Left lobe of liver (tissue), 1 donor: ENCODE results near the gene NEAT1. TPM values are rescaled to one million over a fixed set of nuclear protein-coding genes. Genes with fewer than 3 reads are reported as not detected.

Source experiments
- total RNA-seq: library from RNA; stranded (reverse); gene quantifications from one replicate; pipeline ENCODE4 v1.2.1, GENCODE V29; 2021
- donor health status: DM: no; HTN: yes; CAD: no.

NEAT1 gene
- total RNA-seq, 1 donor from 2014 or later, result 766 TPM

Other genes with a start within 250 kb of the NEAT1 start
- gene CAPN1, start 240.9 kb upstream of the NEAT1 start, total RNA-seq, result 81.0 TPM
- gene POLA2, start 160.8 kb upstream of the NEAT1 start, total RNA-seq, result 3.3 TPM
- gene CDC42EP2, start 107.9 kb upstream of the NEAT1 start, total RNA-seq, result 3.5 TPM
- gene DPF2, start 88.9 kb upstream of the NEAT1 start, total RNA-seq, result 18.7 TPM
- 0.43 TPM for gene TIGD3, start 68.0 kb upstream of the NEAT1 start, total RNA-seq
- 14.5 TPM for gene SLC25A45, start 40.2 kb upstream of the NEAT1 start, total RNA-seq
- 9.3 TPM for gene FRMD8, start 36.2 kb upstream of the NEAT1 start, total RNA-seq
- 2,761 TPM for gene MALAT1, start 76.2 kb downstream of the NEAT1 start, total RNA-seq
- 67.6 TPM for gene SCYL1, start 102.3 kb downstream of the NEAT1 start, total RNA-seq
- 42.3 TPM for gene LTBP3, start 135.6 kb downstream of the NEAT1 start, total RNA-seq
- gene ZNRD2, start 147.7 kb downstream of the NEAT1 start, total RNA-seq, result 17.0 TPM
- 19.0 TPM for gene FAM89B, start 149.7 kb downstream of the NEAT1 start, total RNA-seq
- gene EHBP1L1, start 153.3 kb downstream of the NEAT1 start, total RNA-seq, result 13.5 TPM
- gene KCNK7, start 173.0 kb downstream of the NEAT1 start, total RNA-seq, result not detected
- gene MAP3K11, start 191.4 kb downstream of the NEAT1 start, total RNA-seq, result 85.4 TPM
- 16.8 TPM for gene PCNX3, start 193.0 kb downstream of the NEAT1 start, total RNA-seq
- gene SIPA1, start 215.3 kb downstream of the NEAT1 start, total RNA-seq, result 29.5 TPM
- gene RELA, start 240.1 kb downstream of the NEAT1 start, total RNA-seq, result 34.3 TPM